ENCODE measurements around the gene GPALPP1.

GPALPP1 gene

GRCh38 chr13:45055198-45055901 lies 66.0 kb downstream of the GPALPP1 start:
- Histone ChIP-seq H3K4me2 (ENCODE audit: low read length) (no peak overlapping the region), H3K9me3 (ENCODE audit: control insufficient read depth, insufficient read depth, low read length) (no peaks in the 10 kb centered on the region), H3K36me3 (ENCODE audit: control insufficient read depth, low read length) (no peaks in the 10 kb centered on the region), H3K4me3 (ENCODE audit: low read length) (no peak overlapping the region), H3F3A (ENCODE audit: control insufficient read depth, insufficient read depth) (no peaks in the 10 kb centered on the region), H3K27me3 (ENCODE audit: control insufficient read depth, low read length) (peaks cover 13% of the 10 kb centered on the region), H3K4me1 (ENCODE audit: control insufficient read depth, low read length) (no peaks in the 10 kb centered on the region), H3K27ac (ENCODE audit: low read depth, low read length) (no peak overlapping the region), H3K9me2 (replicated peaks; ENCODE audit: control insufficient read depth, low read length) (no peaks in the 10 kb centered on the region), H4K20me1 (ENCODE audit: control insufficient read depth, insufficient read depth, low read depth, low read length) (no peaks in the 10 kb centered on the region), H3K79me2 (ENCODE audit: control insufficient read depth, low read length) (no peaks in the 10 kb centered on the region)
- TF ChIP-seq, protein P1, sequence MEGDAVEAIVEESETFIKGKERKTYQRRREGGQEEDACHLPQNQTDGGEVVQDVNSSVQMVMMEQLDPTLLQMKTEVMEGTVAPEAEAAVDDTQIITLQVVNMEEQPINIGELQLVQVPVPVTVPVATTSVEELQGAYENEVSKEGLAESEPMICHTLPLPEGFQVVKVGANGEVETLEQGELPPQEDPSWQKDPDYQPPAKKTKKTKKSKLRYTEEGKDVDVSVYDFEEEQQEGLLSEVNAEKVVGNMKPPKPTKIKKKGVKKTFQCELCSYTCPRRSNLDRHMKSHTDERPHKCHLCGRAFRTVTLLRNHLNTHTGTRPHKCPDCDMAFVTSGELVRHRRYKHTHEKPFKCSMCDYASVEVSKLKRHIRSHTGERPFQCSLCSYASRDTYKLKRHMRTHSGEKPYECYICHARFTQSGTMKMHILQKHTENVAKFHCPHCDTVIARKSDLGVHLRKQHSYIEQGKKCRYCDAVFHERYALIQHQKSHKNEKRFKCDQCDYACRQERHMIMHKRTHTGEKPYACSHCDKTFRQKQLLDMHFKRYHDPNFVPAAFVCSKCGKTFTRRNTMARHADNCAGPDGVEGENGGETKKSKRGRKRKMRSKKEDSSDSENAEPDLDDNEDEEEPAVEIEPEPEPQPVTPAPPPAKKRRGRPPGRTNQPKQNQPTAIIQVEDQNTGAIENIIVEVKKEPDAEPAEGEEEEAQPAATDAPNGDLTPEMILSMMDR (IDR thresholded peaks at IDR 0.05; ENCODE audit: low read depth, low read length, poor library complexity, severe bottlenecking), result no peak
- no peak for TF ChIP-seq EZH2phosphoT487 (IDR thresholded peaks at IDR 0.05; ENCODE audit: borderline replicate concordance, low read length)

- H3K79me2 ChIP-seq (ENCODE audit: control insufficient read depth, low read length), result no peaks in the 10 kb centered on the region
- H3K4me1 ChIP-seq (ENCODE audit: control insufficient read depth, low read length), result no peaks in the 10 kb centered on the region
- TF ChIP-seq EZH2phosphoT487 (IDR thresholded peaks at IDR 0.05; ENCODE audit: borderline replicate concordance, low read length), result no peak
- TF ChIP-seq, protein P1 (IDR thresholded peaks at IDR 0.05; ENCODE audit: low read depth, low read length, poor library complexity, severe bottlenecking), result no peak
- no peak overlapping the region for H3K27ac ChIP-seq (ENCODE audit: low read depth, low read length)
- no peaks in the 10 kb centered on the region for H4K20me1 ChIP-seq (ENCODE audit: control insufficient read depth, insufficient read depth, low read depth, low read length)
- no peak overlapping the region for H3K4me2 ChIP-seq (ENCODE audit: low read length)
- no peak overlapping the region for H3K4me3 ChIP-seq (ENCODE audit: low read length)
- H3F3A ChIP-seq (ENCODE audit: control insufficient read depth, insufficient read depth), result no peaks in the 10 kb centered on the region
- no peaks in the 10 kb centered on the region for H3K9me2 ChIP-seq (replicated peaks; ENCODE audit: control insufficient read depth, low read length)
- H3K36me3 ChIP-seq (ENCODE audit: control insufficient read depth, low read length), result no peaks in the 10 kb centered on the region
- H3K9me3 ChIP-seq (ENCODE audit: control insufficient read depth, insufficient read depth, low read length), result no peaks in the 10 kb centered on the region
- H3K27me3 ChIP-seq (ENCODE audit: control insufficient read depth, low read length), result peaks cover 13% of the 10 kb centered on the region
These were observed 66.7 kb downstream of the GPALPP1 start for GRCh38 chr13:45055902-45056648.

DNA sequence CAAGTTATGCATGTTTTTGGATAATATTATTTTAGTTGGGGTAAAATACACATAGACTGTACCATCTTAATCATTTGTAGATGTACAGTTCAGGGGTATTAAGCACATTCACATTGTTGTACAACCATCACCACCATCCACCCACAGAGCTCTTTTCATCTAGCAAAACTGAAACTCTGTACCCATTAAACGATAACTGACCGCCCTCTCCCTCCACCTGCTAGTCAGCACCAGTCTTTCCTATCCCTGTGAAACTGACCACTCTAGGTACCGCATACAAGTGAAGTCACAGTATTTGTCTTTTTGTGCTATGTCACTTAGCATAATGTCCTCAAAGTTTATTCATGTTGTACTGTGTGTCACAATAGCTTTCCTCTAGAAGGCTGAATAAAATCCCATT lies 70.7 kb downstream of the GPALPP1 start:
- Histone ChIP-seq H3K79me2 (ENCODE audit: control insufficient read depth, low read length) (no peaks in the 10 kb centered on the region), H4K20me1 (ENCODE audit: control insufficient read depth, insufficient read depth, low read depth, low read length) (no peaks in the 10 kb centered on the region), H3K4me1 (ENCODE audit: control insufficient read depth, low read length) (no peaks in the 10 kb centered on the region), H3K27me3 (ENCODE audit: control insufficient read depth, low read length) (peaks cover 13% of the 10 kb centered on the region), H3K9me2 (replicated peaks; ENCODE audit: control insufficient read depth, low read length) (no peaks in the 10 kb centered on the region), H3K9me3 (ENCODE audit: control insufficient read depth, insufficient read depth, low read length) (no peaks in the 10 kb centered on the region), H3K36me3 (ENCODE audit: control insufficient read depth, low read length) (no peaks in the 10 kb centered on the region), H3K4me2 (ENCODE audit: low read length) (no peak overlapping the region), H3F3A (ENCODE audit: control insufficient read depth, insufficient read depth) (no peaks in the 10 kb centered on the region), H3K27ac (ENCODE audit: low read depth, low read length) (no peak overlapping the region), H3K4me3 (ENCODE audit: low read length) (no peak overlapping the region)
- TF ChIP-seq, protein P1 (IDR thresholded peaks at IDR 0.05; ENCODE audit: low read depth, low read length, poor library complexity, severe bottlenecking), result no peak
- no peak for TF ChIP-seq EZH2phosphoT487 (IDR thresholded peaks at IDR 0.05; ENCODE audit: borderline replicate concordance, low read length)

Data from DOHH2 (cell line).